Fibroblast of skin of left quadriceps (primary cell): ENCODE data around the gene PDE4D.
"Not testable (repeated sequence)": the region's sequence is repeated elsewhere in the genome, so short reads cannot be mapped to it uniquely, and the experiment has no call there.

ENCODE experiments used
- DNase-seq, 2 experiments: peaks; one replicate each; pipeline ENCODE4 v3.0.0-alpha.2; 2013; ENCODE audit warnings: low read depth in 2 of 2

Gene PDE4D

DNA sequence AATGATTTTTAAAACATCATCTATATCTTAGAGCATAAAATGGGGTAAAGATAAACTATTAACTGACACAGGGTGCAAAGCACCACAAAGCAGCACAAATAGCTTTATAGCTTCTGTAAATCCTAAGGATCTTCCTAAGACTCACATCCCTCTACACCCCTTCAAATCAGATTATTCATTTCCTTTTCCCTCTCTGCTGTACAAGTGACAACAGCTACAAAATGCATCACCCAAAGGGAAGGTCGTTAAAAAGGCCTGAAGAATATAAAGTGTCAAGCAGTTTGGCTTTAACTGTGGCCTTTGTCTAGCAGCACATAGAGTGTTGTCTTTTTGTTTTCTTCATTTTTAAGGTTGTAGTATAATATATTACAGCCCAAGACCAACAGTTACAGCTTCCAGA is 422.1 kb downstream of the PDE4D start:
- DNase-seq = no peak

DNA sequence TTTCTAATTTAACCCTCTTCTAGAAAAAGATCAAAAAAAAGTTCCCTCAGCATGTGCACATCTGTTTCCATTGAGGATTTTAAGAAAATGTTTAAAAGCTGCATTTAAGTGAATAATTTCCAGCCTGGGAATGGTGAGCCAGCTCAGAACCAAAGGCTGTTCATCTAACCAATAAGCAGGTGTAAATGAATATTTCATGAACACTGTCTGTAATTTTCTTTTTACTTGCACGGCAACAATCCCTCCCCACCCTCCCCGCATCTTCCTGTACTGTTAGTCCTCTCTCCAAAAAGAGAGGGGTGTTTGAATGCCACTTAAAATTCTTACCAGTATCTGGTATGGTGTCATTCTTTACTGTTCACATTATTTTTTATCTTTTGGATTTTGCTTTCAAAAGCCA is 425.6 kb downstream of the PDE4D start:
- DNase-seq = no peak

DNA sequence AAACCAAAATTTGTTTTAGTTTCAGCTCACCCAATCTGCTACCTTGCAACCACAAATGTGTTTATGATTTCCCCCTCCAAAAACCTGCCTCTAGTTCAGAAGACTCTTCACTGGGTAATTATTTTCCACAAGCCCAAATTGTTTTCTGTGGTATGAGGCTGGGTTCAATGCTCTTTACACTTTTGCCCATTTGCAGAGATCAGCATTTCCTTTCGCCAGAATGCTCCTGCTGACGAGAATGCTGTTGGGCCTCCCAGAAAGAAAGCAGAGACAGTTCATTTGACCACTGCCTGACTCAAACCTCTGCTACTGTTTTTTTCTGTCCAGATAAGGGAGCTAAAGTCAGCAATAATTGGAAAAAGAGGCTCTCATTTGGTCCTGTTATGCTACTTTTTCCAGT is 427.3 kb downstream of the PDE4D start:
- DNase-seq = no peak

DNA sequence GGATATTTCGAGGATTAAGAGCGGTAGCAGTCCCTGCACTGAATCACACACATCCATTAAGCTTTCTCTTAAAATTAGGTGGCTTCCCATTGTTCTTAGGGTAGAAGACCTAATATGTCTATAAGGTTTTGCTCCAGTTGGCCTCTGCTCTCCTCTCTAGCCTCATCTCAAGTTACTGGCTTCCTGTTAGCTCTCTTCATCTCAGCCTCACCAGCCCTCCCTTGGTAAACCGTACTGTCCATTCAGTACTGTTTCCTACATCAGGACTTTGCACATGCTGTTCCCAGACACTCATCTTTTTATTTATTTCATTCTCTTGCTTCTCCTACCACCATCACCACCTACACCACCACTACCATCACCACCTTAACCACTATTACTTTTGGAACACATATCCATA is 428.6 kb downstream of the PDE4D start:
- DNase-seq = no peak

DNA sequence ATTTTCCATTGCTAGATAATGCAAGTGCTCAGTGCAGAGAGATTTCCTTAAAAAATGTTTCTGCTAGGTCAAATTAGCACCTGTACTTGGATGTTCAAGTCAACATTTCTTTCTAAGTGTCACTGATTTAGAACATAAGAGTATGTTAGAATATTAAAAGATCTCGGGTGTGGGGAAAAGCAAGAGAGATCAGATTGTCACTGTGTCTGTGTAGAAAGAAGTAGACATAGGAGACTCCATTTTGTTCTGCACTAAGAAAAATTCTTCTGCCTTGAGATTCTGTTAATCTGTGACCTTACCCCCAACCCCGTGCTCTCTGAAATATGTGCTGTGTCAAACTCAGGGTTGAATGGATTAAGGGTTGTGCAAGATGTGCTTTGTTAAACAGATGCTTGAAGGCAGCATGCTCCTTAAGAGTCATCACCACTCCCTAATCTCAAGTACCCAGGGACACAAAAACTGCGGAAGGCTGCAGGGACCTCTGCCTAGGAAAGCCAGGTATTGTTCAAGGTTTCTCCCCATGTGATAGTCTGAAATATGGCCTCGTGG is 429.8 kb downstream of the PDE4D start:
- not testable (repeated sequence) for DNase-seq

DNA sequence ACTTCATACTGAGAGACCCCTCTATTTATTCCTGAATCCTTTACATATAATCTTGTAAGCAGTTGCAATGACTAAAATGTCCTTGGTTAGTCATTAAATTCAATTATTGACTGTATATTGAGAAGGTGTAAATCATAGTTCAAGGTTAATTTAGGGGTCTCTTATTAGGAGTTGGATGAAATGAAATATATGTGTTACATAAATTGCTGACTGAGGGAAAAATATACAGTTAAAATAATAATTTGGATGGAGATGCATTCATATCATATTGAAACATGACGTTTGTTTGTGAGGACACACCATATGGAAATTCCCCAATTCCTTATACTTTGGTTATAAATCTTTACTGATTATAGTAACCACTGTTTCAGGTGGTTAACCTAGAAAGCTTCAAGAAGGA is 430.6 kb downstream of the PDE4D start:
- DNase-seq = no peak

DNA sequence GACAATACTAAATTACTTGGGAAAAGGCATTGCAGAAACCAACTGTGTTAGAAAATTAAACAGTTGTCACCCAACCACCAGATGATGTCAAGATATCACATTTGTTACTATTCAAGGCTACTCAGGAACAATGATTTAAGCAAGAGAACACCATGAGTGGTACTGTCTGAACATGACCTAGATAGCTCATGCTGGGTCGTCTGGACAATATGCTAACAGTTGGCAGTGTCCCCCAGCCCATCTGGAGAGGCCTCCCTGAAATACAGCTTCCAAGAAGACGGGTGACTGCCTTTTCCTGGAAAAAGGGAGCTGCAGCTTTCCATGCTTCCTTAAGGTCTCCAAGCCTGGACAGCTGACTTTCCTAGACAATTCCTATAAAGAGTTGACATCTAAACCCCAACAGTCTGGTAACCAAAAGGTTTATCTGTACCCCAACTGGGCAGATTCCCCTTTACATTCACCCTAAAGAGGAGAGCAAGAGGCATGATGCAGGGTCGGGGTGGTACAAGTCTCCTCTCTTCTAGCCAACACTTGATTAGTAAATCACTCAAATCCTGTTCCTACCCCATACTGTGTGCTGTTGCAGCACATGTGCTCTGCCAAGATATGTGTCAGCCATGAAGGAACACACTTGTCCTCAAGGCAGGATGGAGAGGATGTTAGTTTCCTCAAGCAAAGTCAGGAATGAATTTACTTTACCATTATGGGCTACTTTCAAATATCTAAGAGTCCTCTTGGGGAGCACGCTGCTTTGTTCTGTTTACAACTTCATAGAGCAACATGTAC is 433.0 kb downstream of the PDE4D start:
- DNase-seq = no peak

DNA sequence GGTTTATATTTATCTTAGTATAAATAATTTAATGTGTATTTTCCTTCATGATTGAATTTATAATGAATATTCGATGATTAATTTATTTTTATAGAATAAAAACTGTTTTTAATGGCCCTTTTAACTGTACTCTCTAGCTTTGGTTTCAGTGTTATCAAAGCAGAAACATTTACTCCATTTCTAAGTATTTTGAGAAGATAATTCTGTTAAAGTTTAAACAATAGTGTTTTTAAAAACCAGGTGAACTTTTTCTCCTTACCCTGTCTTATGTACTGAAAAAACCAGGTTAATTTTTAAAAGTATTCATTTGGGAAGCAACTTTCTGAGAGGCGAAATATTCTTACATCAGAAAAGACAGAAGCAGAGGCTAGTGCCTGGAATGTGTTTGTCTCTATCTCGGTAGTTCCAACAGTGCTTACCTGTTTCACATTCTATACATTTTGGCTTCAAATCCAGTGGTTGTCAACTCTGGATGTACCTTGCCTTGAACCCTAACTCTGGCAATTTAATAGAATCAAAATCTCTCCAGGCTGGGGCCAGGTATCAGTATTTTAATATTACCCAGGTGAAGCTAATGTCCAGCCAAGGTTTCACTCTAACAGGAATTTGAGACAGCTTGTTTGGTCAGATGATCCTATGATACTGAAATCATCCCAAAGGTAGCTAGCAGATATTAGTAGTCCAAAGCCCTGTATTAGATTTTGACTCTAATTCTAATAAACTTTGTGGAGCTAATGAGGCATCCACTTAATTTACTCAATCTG is 434.4 kb downstream of the PDE4D start:
- no peak for DNase-seq

DNA sequence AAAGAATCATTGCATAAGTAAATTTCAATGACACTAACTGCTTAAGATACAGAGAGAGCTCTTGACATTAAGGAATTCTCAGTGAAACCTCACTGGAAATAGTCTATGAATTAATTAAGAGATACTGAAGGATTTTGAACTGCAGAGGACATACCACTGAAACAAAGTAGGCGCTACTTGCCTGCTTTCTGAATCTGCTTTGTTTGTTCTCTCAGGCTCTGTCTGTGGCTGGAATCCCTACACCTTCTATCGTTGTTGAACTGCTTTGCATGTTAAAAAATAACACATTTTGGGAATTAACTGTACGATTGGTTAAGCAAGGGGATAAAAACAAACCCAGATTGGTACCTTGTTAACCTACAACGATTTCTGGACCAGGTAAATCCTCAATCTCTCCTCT is 435.2 kb downstream of the PDE4D start:
- no peak for DNase-seq

DNA sequence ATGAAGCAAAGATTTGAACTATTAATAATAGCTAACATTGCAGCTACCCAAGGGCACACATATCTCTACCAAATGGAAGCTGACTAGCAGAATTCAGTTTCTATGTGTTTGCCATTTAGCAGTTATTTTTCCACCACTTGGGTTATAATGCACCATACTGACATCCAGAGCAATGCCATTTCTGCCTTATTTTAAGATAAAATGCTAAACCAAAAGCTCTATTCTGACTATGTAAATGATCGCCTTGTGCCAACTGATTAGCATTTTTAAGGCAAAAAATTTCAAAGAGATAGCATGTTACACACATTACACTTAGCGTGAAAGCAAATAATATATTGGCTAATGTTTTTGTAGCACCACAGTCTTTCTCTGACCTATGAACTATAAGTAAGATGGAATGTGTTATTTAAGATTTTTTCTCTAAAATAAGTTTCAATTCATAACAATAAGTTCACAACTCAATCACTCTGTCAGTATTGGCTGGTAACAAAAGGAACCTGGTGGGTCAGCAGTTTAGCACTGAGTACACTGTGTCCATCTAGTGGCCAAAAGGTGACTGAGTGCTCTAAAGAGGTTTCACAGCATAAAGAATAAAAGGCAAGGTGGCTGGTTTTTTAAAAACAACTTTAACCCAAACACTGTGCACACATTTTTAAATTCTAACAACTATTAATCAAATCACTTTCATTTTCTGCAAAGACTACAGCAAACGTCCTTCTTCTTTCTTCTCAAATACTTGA is 443.5 kb downstream of the PDE4D start:
- DNase-seq = no peak

DNA sequence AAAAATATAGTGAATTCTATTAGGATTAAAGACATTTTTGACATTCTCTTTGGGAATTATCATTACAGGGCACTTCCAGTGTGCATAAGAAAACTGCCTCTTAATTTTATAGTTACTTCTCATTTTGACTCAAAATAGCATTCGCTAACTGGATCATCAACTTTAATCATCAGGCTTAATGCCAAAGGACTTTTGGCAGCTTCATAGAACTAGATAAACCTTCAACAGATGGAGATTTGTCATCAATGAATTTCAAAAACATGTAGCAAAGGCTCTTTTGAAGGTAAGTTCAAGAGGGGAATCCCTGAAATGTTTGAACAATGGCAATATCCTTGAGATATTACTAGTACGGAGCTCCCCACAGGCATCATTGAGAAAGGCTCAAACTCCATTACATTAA is 447.2 kb downstream of the PDE4D start:
- DNase-seq = no peak

DNA sequence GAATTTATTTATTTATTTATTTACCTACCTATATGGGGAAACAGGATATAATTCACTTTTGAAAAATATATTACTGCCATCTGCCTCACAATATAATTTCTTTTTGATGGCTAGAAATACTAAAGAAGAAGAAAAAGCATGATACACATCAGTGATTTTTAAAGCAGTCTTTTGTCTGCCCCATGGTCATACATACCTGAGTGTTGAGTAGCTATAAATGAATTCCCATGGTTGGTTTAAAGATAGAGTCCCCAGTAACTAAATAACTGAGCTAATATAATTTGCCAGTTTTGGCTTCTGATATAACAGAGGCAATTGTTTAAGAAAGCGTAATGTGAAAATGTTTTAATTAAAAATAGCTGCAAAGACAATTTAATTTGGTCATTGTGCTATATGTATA is 447.8 kb downstream of the PDE4D start:
- DNase-seq = no peak

DNA sequence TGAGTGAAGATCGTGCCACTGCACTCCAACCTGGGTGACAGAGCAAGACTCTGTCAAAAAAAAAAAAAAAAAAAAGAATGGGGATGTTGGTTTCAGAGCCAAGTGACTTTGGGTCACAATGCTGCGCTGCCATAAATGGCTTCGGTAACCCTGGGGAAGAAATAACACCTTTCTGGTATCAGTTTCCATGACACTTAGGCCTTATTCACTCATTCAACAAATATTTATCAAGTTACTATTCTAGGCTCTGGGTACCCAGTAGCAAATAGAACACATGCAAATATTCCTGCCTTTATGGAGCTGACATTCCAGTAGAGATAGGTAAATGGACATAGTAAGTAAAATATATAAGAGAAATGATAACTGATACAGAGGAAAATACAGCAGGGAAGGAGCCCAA is 454.2 kb downstream of the PDE4D start:
- no peak for DNase-seq

DNA sequence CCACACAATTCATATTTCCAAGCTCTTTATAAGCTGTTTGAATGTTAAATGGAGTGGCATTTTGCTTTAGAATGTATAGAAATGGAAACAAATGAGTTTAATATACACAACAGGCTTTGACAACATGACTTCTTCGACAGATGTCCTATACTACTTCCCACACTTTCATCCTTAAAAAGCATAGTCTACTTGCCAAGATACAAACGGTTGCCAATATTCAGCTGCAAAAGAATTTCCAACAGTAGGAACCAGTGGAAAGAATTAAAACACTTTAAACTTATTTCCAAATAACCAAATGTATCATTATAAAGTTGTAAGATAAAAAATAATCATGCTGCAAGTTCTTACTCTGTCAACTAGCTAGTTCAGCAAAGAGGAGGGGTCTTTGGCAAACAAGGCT is 456.4 kb downstream of the PDE4D start:
- no peak for DNase-seq

DNA sequence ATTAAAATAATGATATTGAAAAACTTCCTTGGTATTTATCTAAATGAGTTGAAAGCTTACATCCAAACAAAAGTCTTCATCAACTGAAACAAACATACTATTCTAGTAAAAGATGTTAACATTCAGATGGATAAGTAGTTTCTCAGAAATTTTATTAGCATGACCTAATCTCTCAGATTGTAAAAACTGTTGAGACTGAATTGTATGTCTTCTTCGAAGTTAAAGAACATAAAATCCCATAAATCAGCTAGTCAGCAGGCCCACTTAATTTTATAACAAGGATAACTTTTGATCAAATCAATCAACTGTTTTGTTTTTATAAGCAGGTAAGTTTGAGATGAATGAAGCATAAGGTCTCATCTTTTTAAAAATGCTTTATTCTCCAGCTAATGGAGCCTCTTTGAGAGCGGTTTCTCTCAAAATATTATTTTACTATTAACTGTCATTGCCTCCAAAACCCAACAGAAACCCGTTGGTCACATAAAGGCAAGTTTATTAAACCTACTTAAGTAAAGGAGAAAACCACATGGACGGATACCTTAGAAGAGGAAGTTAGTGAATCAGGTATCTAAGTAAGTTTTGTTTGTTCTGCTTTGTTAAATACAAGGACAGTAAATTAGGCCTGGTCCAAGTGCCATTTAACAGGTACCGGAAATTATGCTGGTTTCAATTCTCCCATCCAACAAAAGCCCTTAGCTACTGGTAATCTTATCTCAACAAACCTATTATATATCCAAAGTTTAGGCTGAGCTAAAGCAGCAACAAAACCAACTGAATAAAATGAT is 457.0 kb downstream of the PDE4D start:
- DNase-seq = no peak

DNA sequence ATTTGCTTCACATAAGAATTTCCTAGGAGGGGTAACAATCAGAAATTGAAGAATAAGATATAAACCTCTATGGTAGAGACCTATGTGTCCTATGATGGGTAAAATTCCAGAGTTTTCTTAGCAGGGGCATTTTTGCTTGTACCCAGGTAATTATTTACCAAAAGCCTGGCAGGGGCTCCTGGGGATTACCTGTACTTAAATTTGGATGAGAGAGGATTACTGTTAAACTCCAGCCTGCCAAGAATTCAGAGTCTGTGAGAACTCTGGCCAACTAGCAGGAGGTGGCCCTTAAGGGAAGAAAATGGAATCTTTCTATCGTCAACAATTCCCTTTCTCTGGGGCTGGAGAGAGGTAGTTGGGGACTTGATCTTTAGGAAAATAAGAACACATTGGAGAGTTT is 460.4 kb downstream of the PDE4D start:
- DNase-seq = no peak

DNA sequence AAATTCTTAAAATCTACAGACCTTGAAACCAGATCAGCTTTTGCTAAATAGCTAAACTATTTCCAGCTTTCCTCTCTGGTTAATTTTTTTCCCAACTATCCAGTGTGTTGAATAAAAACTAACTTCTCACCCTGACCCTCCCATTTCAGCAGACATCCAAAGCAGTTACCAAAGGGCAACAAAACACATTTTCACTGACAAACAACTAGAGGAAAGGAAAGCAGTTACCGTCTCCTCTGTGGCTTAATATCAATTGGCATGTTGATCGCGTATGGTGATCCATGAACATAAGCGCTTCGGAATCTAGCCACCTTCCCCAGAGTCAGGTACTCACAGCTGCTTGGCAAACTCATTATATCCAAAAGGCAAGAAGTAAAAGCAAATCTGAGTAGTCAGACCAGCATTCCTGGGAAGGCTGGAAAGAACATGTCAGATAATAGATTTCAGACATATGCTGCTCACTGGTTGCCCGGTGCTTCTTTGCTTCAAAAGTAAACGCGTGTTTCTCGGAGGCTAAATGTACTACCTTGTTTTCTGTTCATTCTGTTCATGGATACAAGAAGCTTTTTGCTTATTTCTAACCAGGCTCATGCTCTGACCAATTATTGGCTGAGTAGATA is 463.4 kb downstream of the PDE4D start:
- DNase-seq = no peak

DNA sequence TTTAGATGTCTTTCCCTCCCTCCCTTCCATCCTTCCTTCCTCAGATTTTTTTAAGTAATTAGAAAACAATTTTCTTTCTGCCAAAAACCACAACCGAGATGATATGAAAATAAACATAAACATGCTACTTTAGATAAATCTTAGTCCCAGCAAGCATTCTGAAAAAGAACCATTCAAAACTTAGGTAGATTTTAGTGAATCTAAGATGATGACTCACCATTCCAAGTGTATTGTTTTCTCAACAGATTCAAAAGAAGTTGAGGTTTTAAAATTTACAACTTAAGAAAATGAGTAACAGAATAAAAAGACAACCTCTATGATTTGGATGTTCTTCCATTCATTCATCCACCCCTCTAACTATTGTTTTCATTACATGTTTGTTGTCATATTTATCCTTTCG is 465.1 kb downstream of the PDE4D start:
- DNase-seq = no peak

DNA sequence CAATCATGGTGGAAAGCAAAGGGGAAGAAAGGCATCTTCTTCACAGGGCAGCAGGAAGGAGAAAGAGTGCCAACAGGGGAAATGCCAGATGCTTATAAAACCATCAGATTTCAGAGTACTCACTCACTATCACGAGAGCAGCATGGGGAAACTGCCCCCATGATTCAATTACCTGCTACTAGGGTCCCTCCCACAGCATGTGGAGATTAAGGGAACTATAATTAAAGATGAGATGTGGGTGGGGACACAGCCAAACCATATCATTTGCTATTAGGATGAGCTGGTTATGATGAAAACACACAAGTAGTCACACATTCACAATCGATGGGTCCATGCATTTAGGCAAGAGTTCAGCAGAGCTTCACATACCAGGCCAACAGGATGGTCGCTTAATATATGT is 469.0 kb downstream of the PDE4D start:
- no peak for DNase-seq

DNA sequence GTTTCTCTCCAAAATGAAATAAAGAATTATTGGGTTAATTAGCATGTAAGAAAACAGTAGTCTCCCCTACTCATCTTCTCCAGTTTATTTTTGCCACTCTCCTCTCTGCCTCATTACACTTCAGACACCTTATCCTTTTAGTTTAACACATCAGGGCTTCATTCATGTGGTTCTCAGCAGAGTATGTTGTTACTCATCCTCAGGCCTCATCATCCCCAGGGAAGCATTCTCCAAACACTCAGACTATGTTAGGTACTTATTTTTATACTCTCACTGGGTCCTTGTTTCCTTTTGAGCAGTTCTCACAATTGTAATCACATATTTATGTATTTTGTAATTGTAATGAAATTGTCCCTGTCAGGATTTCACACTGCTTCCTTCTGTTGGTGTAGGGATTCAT is 470.5 kb downstream of the PDE4D start:
- peak; percentile 17 to 21 for DNase-seq
